GM18505 (cell line): ENCODE measurements around the gene VCPKMT.
A peak's percentile ranks its signal among the peaks of the same experiment; 100 is the strongest.
"Not testable (repeated sequence)": the region's sequence is repeated elsewhere in the genome, so short reads cannot be mapped to it uniquely, and the experiment has no call there.

Source experiments
- ATAC-seq: cut with Tn5 transposase; IDR thresholded peaks from one replicate; pipeline ENCODE4 v1.9.1; 2021; ENCODE audit not compliant: unreplicated experiment
- POLR2A ChIP-seq: IDR thresholded peaks from 4 replicates; pipeline ENCODE4 v1.6.1; 2011; ENCODE audit warnings: borderline replicate concordance; ENCODE audit not compliant: insufficient read depth, insufficient read length; ENCODE audit errors: extremely low read depth

VCPKMT gene

GRCh38 chr14:50087341-50088116 lies 28.8 kb downstream of the VCPKMT start:
- no peak for ATAC-seq
- TF ChIP-seq POLR2A, result no peak

- no peak for TF ChIP-seq POLR2A
- ATAC-seq, result no peak
Observed at GRCh38 chr14:50086321-50086711, 30.1 kb downstream of the VCPKMT start.

- TF ChIP-seq POLR2A, result peak; percentile 52
Observed at GRCh38 chr14:50085570-50086320, 30.6 kb downstream of the VCPKMT start.

GRCh38 chr14:50084666-50085065 lies 31.7 kb downstream of the VCPKMT start:
- TF ChIP-seq POLR2A, result no peak
- no peak for ATAC-seq

More at GRCh38 chr14:50085570-50086320, 30.6 kb downstream of the VCPKMT start:
- ATAC-seq, result peak; percentile 54

GRCh38 chr14:50083467-50084337 lies 32.7 kb downstream of the VCPKMT start:
- peak; percentile 32 for ATAC-seq
- no peak for TF ChIP-seq POLR2A

- ATAC-seq, result peak; percentile 66
- TF ChIP-seq POLR2A, result peak; percentile 54
Observed at GRCh38 chr14:50082784-50083466, 33.4 kb downstream of the VCPKMT start.

- no peak for ATAC-seq
- no peak for TF ChIP-seq POLR2A
Observed at GRCh38 chr14:50082308-50082742, 34.0 kb downstream of the VCPKMT start.

GRCh38 chr14:50079103-50079502 lies 37.3 kb downstream of the VCPKMT start:
- not testable (repeated sequence) for ATAC-seq

- ATAC-seq, result not testable (repeated sequence)
Observed at GRCh38 chr14:50073663-50074062, 42.7 kb downstream of the VCPKMT start.

GRCh38 chr14:50072395-50072794 lies 44.0 kb downstream of the VCPKMT start:
- no peak for TF ChIP-seq POLR2A
- no peak for ATAC-seq

GRCh38 chr14:50070840-50071548 lies 45.4 kb downstream of the VCPKMT start:
- no peak for TF ChIP-seq POLR2A
- ATAC-seq, result no peak

GRCh38 chr14:50070230-50070629 lies 46.1 kb downstream of the VCPKMT start:
- no peak for ATAC-seq
- TF ChIP-seq POLR2A, result no peak
